Neural progenitor cell (in vitro differentiated cells): Measurements from ENCODE around the gene CHCHD10. TPM values are rescaled to one million over a fixed set of nuclear protein-coding genes. Genes with fewer than 3 reads are reported as not detected.

Experiments used
- DNase-seq: peaks from one replicate; pipeline ENCODE4 v3.0.0-alpha.2; 2016; ENCODE audit warnings: low spot score
- H2AFZ ChIP-seq: fragments of 200-600 bp; sonication (generic); replicated peaks from 2 replicates; pipeline ENCODE4 v1.6.1; 2016; ENCODE audit warnings: antibody characterized with exemption
- H3F3A ChIP-seq: fragments of 200-600 bp; sonication (generic); 2 replicates; pipeline ENCODE4 v1.6.1; 2016; ENCODE audit warnings: antibody characterized with exemption, low read depth
- H3K27ac ChIP-seq: fragments of 200-600 bp; sonication (generic); 2 replicates; pipeline ENCODE4 v1.5.1; 2016; ENCODE audit warnings: mild to moderate bottlenecking
- H3K27me3 ChIP-seq: fragments of 200-600 bp; sonication (generic); 2 replicates; pipeline ENCODE4 v1.6.1; 2016; ENCODE audit warnings: mild to moderate bottlenecking, moderate library complexity
- H3K36me3 ChIP-seq: fragments of 200-600 bp; sonication (generic); 2 replicates; pipeline ENCODE4 v1.5.1; 2016
- H3K4me1 ChIP-seq: fragments of 200-600 bp; sonication (generic); 2 replicates; pipeline ENCODE4 v1.6.1; 2016; ENCODE audit warnings: mixed run types
- H3K4me2 ChIP-seq: fragments of 200-600 bp; sonication (generic); 2 replicates; pipeline ENCODE4 v1.6.1; 2016
- H3K4me3 ChIP-seq: fragments of 200-600 bp; sonication (generic); 2 replicates; pipeline ENCODE4 v1.5.1; 2016
- H3K79me2 ChIP-seq: fragments of 200-600 bp; sonication (generic); 2 replicates; pipeline ENCODE4 v1.6.1; 2016; ENCODE audit warnings: low read depth
- H3K9ac ChIP-seq: fragments of 200-600 bp; sonication (generic); 2 replicates; pipeline ENCODE4 v1.6.1; 2016
- H3K9me3 ChIP-seq: fragments of 200-600 bp; sonication (generic); 2 replicates; pipeline ENCODE4 v1.5.1; 2016; ENCODE audit warnings: low read depth
- H4K20me1 ChIP-seq: fragments of 200-600 bp; sonication (generic); 2 replicates; pipeline ENCODE4 v1.6.1; 2016; ENCODE audit warnings: low read depth
- H3K27ac Mint-ChIP-seq: 3 replicates; pipeline ENCODE4 v1.8.0; 2021; ENCODE audit warnings: mixed read lengths
- H3K27me3 Mint-ChIP-seq: 2 replicates; pipeline ENCODE4 v1.8.0; 2022; ENCODE audit warnings: low read depth, mild to moderate bottlenecking, inconsistent platforms, moderate library complexity, mixed read lengths; ENCODE audit not compliant: insufficient read depth
- H3K36me3 Mint-ChIP-seq: 3 replicates; pipeline ENCODE4 v1.8.0; 2021; ENCODE audit warnings: mixed read lengths
- H3K4me1 Mint-ChIP-seq: 3 replicates; pipeline ENCODE4 v1.8.0; 2021; ENCODE audit warnings: mixed read lengths
- H3K4me3 Mint-ChIP-seq: 3 replicates; pipeline ENCODE4 v1.8.0; 2021; ENCODE audit warnings: mild to moderate bottlenecking, moderate library complexity, mixed read lengths
- H3K9me3 Mint-ChIP-seq: 3 replicates; pipeline ENCODE4 v1.8.0; 2020; ENCODE audit warnings: mixed read lengths
- EZH2 ChIP-seq: fragments of 200-600 bp; sonication (generic); IDR thresholded peaks from 2 replicates; pipeline ENCODE4 v1.6.1; 2017; ENCODE audit warnings: antibody characterized with exemption, mild to moderate bottlenecking, moderate library complexity
- EZH2phosphoT487 ChIP-seq: fragments of 200-600 bp; sonication (generic); IDR thresholded peaks from 2 replicates; pipeline ENCODE4 v1.6.1; 2017; ENCODE audit warnings: antibody characterized with exemption
- total RNA-seq: library from RNA; depleted of rRNA; stranded (reverse); fragments of >200 nt; gene quantifications from 2 replicates; pipeline ENCODE4 v1.2.3, GENCODE V29; 2015; ENCODE audit warnings: low replicate concordance
- TF ChIP-seq, protein P1 (sequence below): fragments of 200-600 bp; sonication (generic); IDR thresholded peaks from 2 replicates; pipeline ENCODE4 v1.5.1; 2017; ENCODE audit warnings: antibody characterized with exemption, mild to moderate bottlenecking

CHCHD10 gene
- total RNA-seq, 1 donor from 2014 or later: 9.1 TPM

DNA sequence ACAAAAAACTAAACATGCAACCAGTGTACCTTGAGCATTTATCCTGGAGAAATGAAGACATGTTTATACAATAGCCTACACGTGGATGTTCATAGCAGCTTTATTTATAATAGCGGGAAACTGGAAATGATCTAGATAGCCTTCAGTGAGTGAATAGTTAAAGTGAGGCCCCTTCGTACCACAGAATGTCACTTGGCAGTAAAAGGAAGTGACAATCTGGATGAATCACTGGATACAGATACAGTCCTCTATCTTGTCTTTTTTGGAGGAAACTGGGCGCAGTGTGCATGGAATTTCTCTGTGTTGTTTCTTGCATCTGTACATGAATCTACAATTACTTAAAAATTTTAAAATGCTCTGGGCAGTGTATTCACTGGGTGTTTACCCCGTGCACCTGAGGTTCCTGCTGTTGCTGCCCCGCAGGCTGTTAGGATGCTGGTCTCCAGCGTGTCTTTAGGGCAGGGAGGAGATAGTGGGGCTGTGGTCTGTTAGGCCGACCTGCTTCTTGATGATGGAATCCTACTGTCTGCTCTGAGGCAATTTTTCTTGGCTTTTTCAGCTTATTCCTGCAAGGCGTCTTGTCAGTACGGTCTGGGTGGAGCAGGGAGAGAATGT lies 47.9 kb upstream of the CHCHD10 start:
- Histone ChIP-seq H4K20me1 (no peaks in the 10 kb centered on the region), H3F3A (no peaks in the 10 kb centered on the region), H3K4me1 (no peaks in the 10 kb centered on the region), H3K9me3 (no peaks in the 10 kb centered on the region), H2AFZ (no peak overlapping the region), H3K27ac (no peak overlapping the region), H3K36me3 (peaks cover 5% of the 10 kb centered on the region), H3K27me3 (no peaks in the 10 kb centered on the region), H3K4me2 (no peak overlapping the region), H3K9ac (no peak overlapping the region), H3K4me3 (no peak overlapping the region), H3K79me2 (no peaks in the 10 kb centered on the region)
- no peak overlapping the region for H3K27ac Mint-ChIP-seq
- peaks cover 52% of the 10 kb centered on the region for H3K36me3 Mint-ChIP-seq
- H3K27me3 Mint-ChIP-seq: peaks cover 6% of the 10 kb centered on the region
- no peaks in the 10 kb centered on the region for H3K9me3 Mint-ChIP-seq
- no peaks in the 10 kb centered on the region for H3K4me1 Mint-ChIP-seq
- no peak overlapping the region for H3K4me3 Mint-ChIP-seq
- DNase-seq: no peak
- TF ChIP-seq, protein P1, sequence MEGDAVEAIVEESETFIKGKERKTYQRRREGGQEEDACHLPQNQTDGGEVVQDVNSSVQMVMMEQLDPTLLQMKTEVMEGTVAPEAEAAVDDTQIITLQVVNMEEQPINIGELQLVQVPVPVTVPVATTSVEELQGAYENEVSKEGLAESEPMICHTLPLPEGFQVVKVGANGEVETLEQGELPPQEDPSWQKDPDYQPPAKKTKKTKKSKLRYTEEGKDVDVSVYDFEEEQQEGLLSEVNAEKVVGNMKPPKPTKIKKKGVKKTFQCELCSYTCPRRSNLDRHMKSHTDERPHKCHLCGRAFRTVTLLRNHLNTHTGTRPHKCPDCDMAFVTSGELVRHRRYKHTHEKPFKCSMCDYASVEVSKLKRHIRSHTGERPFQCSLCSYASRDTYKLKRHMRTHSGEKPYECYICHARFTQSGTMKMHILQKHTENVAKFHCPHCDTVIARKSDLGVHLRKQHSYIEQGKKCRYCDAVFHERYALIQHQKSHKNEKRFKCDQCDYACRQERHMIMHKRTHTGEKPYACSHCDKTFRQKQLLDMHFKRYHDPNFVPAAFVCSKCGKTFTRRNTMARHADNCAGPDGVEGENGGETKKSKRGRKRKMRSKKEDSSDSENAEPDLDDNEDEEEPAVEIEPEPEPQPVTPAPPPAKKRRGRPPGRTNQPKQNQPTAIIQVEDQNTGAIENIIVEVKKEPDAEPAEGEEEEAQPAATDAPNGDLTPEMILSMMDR: no peak
- TF ChIP-seq EZH2phosphoT487: no peak
- TF ChIP-seq EZH2: no peak

DNA sequence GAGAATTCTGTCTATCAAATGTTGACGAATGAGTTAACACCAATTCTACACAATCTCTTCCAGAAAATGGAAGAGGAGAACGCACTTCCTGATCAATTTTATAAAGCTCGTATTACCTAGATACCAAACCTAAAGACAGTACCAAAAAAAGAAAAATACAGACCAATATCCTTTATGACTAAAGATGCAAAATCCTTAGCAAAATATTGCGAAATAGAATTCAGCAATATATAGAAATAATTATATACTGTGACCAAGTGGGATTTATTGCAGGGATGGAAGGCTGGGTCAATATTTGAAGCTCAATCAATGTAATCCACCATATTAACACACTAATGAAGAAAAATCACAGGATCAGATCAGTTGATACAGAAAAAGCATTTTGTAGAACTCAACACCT lies 44.6 kb upstream of the CHCHD10 start:
- H3K4me2 ChIP-seq: no peak overlapping the region
- DNase-seq: no peak
- no peak overlapping the region for H3K4me3 ChIP-seq
- Mint-ChIP-seq H3K4me3 (no peak overlapping the region), H3K4me1 (no peaks in the 10 kb centered on the region), H3K27ac (no peak overlapping the region), H3K27me3 (peaks cover 4% of the 10 kb centered on the region), H3K36me3 (peaks cover 39% of the 10 kb centered on the region), H3K9me3 (no peaks in the 10 kb centered on the region)
- H3K79me2 ChIP-seq: no peaks in the 10 kb centered on the region
- TF ChIP-seq EZH2: no peak
- no peak for TF ChIP-seq EZH2phosphoT487
- no peaks in the 10 kb centered on the region for H3K4me1 ChIP-seq
- H3K9me3 ChIP-seq: no peaks in the 10 kb centered on the region
- no peak overlapping the region for H2AFZ ChIP-seq
- H3K9ac ChIP-seq: no peak overlapping the region
- no peaks in the 10 kb centered on the region for H3F3A ChIP-seq
- no peaks in the 10 kb centered on the region for H3K36me3 ChIP-seq
- no peaks in the 10 kb centered on the region for H3K27me3 ChIP-seq
- H4K20me1 ChIP-seq: no peaks in the 10 kb centered on the region
- no peak overlapping the region for H3K27ac ChIP-seq

DNA sequence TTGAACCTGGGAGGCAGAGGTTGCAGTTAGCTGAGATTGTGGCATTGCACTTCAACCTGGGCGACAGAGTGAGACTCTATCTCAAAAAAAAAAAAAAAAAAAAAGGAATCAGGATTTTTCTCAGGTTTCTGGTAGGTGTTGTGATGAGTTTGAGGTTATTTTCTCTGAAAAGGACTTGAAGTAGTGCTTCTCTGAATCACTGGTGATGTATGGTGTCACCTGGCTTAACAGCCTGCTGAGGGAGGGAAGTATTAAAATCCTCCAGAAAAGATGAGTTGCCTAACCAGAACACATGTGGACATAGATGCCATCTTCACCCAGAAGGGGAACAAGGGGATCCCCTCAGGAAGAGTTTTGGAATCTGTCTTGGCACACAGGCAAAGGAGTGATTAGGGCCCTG lies 39.1 kb upstream of the CHCHD10 start:
- no peak overlapping the region for H3K4me3 ChIP-seq
- H3K36me3 ChIP-seq: peaks cover 8% of the 10 kb centered on the region
- no peaks in the 10 kb centered on the region for H3K79me2 ChIP-seq
- no peaks in the 10 kb centered on the region for H3K27me3 ChIP-seq
- H4K20me1 ChIP-seq: no peaks in the 10 kb centered on the region
- H3K27ac ChIP-seq: no peak overlapping the region
- no peak overlapping the region for H3K4me3 Mint-ChIP-seq
- no peak overlapping the region for H3K9ac ChIP-seq
- H3K4me1 ChIP-seq: no peaks in the 10 kb centered on the region
- H3K9me3 ChIP-seq: no peaks in the 10 kb centered on the region
- no peak overlapping the region for H3K27ac Mint-ChIP-seq
- H2AFZ ChIP-seq: no peak overlapping the region
- H3K4me1 Mint-ChIP-seq: no peaks in the 10 kb centered on the region
- H3K36me3 Mint-ChIP-seq: peaks cover 42% of the 10 kb centered on the region
- no peaks in the 10 kb centered on the region for H3F3A ChIP-seq
- TF ChIP-seq EZH2phosphoT487: no peak
- TF ChIP-seq EZH2: no peak
- TF ChIP-seq, protein P1: no peak
- H3K9me3 Mint-ChIP-seq: no peaks in the 10 kb centered on the region
- H3K27me3 Mint-ChIP-seq: no peaks in the 10 kb centered on the region
- no peak for DNase-seq
- no peak overlapping the region for H3K4me2 ChIP-seq

DNA sequence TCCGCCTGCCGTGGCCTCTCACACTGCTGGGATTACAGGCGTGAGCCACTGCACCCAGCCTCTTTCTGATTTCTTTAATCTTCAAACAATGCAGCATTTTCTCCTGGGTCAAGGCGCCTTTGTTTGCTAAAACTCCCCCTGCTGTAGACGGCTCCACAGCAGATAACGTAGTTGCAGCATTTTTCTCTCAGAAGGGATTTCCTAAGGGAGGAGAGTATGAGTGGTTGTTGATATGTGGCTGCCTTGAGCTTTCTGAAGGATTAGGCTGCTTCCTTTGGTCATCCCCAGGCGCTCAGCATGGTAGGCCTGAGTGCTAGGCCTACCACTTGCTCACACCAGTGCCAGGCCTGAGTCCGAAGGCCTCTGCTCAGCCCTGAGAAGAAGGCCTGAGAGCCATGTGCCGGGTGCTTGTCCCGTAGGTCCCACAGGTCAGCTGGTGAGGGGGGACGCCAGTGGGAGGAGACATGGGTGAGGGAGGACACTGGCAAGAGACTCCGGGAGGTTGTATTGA lies 37.1 kb upstream of the CHCHD10 start:
- H3K9me3 Mint-ChIP-seq: no peaks in the 10 kb centered on the region
- no peak for DNase-seq
- H3K27ac ChIP-seq: no peak overlapping the region
- peaks cover 2% of the 10 kb centered on the region for H3K27me3 Mint-ChIP-seq
- peaks cover 8% of the 10 kb centered on the region for H3K36me3 ChIP-seq
- H3F3A ChIP-seq: no peaks in the 10 kb centered on the region
- no peak overlapping the region for H3K9ac ChIP-seq
- H3K36me3 Mint-ChIP-seq: peaks cover 47% of the 10 kb centered on the region
- H3K27me3 ChIP-seq: no peaks in the 10 kb centered on the region
- H3K9me3 ChIP-seq: no peaks in the 10 kb centered on the region
- no peak overlapping the region for H2AFZ ChIP-seq
- H3K4me3 ChIP-seq: no peak overlapping the region
- H3K4me3 Mint-ChIP-seq: no peak overlapping the region
- no peaks in the 10 kb centered on the region for H3K4me1 ChIP-seq
- H3K4me2 ChIP-seq: no peak overlapping the region
- H3K27ac Mint-ChIP-seq: no peak overlapping the region
- H4K20me1 ChIP-seq: no peaks in the 10 kb centered on the region
- no peaks in the 10 kb centered on the region for H3K79me2 ChIP-seq
- TF ChIP-seq EZH2phosphoT487 (no peak), EZH2 (no peak)
- TF ChIP-seq, protein P1: no peak
- H3K4me1 Mint-ChIP-seq: no peaks in the 10 kb centered on the region
